AG08396 (cell line): ENCODE measurements around the gene L3MBTL1.

Experiments used
- DNase-seq: peaks from one replicate; pipeline ENCODE4 v3.0.0; 2012; ENCODE audit warnings: low spot score, mixed read lengths

L3MBTL1 gene

DNA sequence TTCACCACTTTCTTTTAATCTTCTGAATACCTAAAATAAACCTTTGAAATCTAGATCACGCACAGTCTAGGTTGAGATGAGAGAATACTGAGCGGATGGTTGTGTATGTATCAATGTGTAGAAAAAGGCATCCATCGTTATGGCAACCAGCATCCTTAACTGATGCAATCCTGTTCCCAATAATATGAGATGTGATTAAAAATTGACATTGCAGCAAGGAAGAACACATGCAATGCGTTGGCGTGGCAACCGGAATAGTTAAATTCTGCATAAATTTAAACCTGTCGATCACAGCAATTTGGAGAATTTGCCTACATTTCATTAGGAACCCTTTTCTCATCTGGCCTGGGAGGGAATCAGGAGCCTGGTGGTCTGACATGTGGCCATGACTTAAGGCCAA lies 1.3 kb upstream of the L3MBTL1 start:
- no peak for DNase-seq

DNA sequence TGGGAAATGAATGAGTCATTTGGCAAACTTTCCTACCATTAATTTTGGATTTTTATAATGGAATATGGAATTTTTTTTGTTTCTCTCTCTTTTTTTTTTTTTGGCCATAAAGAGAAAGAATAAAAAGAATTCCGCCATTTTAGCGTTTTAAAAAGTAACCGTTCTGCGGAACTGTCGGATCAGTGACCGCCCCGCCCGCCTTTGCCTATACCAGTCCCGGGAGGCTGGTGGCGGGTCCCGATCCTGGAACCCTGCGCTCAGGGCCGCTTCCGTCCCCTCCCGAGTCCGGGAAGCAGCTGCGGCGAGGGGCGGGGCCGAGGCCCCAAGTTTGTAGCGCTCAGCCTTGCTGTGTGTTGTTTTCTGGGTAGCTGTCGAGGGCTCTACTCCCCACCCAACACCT lies 609 bp downstream of the L3MBTL1 start:
- DNase-seq = no peak

DNA sequence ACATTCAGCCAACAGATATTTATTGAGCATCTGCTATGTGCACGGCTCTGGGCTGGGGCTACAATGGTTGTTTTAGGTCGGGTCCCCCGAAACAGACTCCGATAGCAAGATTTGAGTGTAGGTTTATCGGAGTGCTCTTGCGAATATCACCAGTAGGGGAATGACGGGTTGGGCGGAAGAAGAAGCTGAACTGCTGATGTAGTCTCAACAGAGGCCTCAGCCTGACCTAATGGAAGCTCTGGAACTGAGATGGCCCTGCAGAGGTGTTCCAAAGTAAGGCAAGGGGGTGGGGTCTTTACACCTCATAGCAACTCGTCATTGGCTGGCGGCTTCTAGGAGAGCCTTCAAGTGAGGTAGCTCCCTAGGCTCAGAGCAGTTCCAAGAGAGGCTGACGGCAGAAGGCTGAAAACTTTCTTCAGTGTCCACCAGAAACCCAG lies 1.1 kb downstream of the L3MBTL1 start:
- DNase-seq = no peak

GRCh38 chr20:43511879-43512278 lies 4.4 kb downstream of the L3MBTL1 start:
- DNase-seq = no peak

GRCh38 chr20:43513372-43513930 lies 6.0 kb downstream of the L3MBTL1 start:
- DNase-seq = no peak

GRCh38 chr20:43513931-43514647 lies 6.6 kb downstream of the L3MBTL1 start:
- peak; percentile 97 for DNase-seq

DNA sequence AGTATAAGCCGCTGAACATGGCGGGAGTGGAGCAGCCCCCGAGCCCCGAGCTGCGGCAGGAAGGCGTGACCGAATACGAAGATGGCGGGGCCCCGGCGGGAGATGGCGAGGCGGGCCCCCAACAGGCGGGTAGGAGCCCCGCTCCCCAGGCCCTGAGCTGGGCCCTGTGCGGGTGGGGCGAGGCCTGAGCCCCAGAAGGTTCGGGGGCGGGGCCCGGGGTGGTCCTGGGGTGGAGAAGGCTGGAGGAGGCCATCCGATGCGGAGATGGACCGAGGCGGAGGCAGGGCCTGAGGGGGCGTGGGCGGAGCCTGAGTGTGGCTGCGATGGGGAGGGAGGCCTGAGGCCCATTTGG lies 7.1 kb downstream of the L3MBTL1 start:
- DNase-seq = no peak

GRCh38 chr20:43515628-43516027 lies 8.1 kb downstream of the L3MBTL1 start:
- no peak for DNase-seq

GRCh38 chr20:43516251-43516824 lies 8.8 kb downstream of the L3MBTL1 start:
- DNase-seq = no peak

- DNase-seq = no peak
These were observed 12.7 kb downstream of the L3MBTL1 start for GRCh38 chr20:43520074-43520630.

DNA sequence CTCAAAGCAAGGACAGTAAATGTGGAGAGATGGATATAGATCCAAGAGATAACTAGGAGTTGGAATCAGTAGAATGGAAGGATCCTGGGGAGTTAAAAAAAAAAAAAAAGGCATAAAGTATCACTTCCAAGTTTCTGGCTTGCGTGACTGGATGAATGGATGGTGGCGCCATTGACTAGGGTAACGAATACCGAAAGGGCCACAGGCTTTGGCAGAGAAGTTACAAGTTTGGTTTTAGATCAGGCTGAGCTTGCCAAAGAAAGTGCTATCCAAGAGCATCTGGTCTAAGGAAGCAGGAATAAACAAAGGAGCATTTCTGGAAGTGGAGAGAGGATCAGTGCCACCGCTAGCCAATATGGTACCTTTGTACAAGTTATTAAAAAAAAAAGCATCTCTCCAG lies 17.5 kb downstream of the L3MBTL1 start:
- DNase-seq = no peak

DNA sequence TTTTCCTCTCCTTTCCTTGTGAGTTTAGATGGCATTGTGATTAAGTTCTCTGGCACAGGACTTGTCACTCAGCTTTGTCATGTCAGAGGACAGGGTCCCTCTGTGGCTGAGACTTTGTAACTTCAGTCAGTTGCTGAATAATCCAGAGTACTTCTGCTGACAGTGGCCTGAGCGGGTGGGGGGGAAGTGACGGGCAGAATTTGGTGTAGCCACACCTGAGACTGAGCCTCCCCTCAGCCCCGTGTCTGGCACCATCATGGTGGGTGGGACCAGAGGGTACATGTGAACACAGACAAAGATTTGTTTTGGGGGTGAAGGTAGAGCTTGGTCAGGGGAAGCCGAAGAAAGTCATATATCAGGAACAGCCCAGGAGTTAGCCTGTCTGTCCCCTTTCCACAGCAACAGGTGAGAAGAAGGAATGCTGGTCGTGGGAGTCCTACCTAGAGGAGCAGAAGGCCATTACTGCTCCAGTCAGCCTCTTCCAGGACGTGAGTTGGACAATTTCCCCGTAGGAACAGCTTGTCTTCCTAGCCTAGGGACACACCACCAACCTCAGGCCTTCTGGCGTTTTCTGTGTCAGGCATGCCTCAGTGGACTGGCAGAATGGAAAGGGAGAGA lies 20.9 kb downstream of the L3MBTL1 start:
- no peak for DNase-seq

GRCh38 chr20:43529051-43529450 lies 21.6 kb downstream of the L3MBTL1 start:
- DNase-seq = no peak

DNA sequence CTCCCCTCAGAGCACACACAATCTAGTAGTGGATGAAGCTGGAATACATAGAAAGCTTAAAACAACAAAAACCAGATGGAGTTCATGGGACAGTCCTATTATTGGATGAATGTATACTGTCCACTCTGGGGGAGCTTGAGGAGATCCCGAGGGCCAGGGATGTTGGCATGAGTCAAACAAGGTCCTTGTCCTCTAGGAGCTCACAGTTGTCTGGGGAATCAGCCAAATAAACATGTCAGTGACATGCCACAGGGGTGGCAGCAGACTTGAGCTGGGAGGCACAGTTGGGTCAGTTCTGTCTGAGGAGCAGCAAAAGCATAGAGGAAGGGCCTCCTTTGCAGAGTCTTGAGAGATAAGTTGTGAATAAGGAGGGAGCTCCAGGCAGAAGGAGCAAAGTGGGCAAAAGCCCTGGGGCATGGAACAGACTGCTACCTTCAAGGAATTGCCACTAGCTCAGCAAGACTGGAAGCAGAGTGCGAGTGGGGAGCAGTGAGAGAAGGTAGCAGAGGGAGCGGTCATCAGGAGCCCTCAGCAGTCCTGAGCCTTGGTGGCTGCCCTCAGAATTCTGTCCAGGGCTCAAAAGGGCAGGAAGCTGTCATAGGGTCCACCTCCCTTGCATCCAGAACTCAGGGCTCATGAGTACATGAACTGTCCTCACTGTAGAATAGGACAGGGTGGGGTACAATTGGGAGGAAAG lies 22.1 kb downstream of the L3MBTL1 start:
- DNase-seq = no peak

DNA sequence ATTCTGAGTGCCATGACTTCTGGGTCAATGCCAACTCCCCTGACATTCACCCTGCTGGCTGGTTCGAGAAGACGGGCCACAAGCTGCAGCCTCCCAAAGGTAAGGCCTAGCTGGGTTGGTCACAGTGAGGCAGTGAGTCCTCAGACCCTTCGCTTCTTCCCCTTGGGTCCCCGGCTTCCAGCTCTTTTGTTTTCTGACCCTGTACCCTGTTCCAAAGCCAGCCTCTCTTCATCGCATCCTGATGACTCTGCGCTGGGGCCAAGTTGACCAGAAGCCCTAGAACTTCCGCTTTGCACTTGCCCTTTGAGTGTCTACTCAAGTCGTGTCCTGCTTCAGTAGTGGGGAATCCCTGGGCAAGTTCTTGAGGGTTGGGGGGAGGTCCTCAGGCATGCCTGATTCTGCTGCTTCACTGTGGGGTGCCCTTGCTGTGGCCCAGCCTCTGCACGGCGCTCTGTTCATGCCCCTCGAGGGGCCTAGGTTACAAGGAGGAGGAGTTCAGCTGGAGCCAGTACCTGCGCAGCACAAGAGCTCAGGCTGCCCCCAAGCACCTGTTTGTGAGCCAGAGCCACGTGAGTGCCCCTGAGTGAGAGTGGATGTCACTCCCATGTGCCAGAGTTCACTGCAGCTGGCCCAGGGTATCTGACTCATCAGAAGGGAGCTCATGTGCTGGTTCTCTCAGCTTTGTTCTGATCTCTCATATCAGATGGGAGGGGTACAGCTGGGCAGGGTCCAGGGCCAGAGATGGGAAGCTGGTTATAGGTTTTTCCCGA lies 23.0 kb downstream of the L3MBTL1 start:
- DNase-seq = no peak

- DNase-seq = no peak
These were observed 23.6 kb downstream of the L3MBTL1 start for GRCh38 chr20:43531091-43531443.

DNA sequence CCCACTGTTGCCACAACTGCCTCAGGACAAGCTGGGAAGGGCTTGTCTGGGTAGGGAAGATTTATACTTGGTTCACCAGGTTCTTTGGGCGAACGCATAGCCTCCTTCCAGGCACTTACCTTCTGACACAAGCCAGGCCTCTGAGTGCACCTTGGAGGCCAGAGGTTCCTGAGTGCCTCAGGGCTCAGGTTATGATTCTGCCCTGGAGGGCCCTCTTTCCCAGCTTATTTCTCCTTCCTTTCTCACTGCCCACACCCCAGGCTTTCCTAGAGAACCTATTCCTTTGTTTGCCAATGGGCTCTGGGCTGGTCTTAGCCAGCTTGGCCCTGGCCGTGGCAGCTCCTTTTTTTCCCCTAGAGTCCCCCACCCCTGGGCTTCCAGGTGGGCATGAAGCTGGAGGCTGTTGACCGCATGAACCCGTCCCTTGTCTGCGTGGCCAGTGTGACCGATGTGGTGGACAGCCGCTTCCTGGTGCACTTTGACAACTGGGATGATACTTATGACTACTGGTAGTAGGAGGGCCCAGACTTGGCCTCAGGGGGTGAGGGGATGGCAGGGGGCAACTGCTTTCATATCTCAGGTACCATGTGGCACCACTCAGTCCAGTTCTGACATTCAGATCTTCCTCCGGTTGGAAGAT lies 25.0 kb downstream of the L3MBTL1 start:
- DNase-seq = no peak

GRCh38 chr20:43533060-43533459 lies 25.6 kb downstream of the L3MBTL1 start:
- no peak for DNase-seq

DNA sequence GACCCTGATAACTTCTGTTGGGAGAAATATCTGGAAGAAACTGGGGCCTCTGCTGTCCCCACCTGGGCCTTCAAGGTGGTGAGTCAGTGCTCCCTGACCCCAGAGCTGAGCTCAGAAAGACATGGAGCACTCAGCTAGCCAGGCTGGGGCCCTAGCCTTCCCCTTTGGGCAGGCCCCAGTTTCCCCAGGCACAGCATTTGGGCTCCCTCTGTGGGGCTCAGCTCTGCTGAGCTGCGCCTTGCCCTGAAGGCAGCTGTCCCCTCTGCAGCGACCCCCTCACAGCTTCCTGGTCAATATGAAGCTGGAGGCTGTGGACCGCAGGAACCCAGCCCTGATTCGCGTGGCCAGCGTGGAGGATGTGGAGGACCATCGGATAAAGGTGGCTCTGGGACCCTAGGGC lies 26.5 kb downstream of the L3MBTL1 start:
- DNase-seq = no peak

DNA sequence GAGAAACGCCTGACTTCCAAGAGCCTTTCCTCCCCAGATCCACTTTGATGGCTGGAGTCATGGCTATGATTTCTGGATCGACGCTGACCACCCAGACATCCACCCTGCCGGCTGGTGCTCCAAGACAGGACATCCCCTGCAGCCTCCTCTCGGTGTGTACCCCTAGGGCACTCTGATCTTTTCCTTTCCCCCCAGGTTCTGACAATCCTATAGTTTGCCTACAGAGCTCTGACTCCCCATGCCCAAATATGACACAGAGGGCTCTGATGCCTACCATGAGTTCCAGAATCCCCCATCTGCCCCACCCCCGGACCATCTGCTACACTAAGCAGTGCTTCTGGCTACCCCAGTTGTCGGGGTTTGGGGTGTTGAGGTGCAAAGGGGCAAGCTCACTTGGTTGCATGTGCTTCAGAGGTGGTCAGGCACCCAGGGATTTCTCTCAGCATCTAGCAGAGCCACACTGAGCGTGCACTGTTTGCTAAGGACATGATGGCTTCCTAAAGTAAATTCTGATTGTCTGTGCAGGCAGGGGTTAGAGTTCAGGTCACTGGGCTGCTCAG lies 27.4 kb downstream of the L3MBTL1 start:
- no peak for DNase-seq
